ENCODE measurements around the gene VGLL4.
A peak's percentile ranks its signal among the peaks of the same experiment; 100 is the strongest.
"Not testable (repeated sequence)": the region's sequence is repeated elsewhere in the genome, so short reads cannot be mapped to it uniquely, and the experiment has no call there.

The VGLL4 gene

GRCh38 chr3:11529281-11529680 is 114.4 kb downstream of the VGLL4 start:
- no peak for DNase-seq (ENCODE audit: low spot score)

- DNase-seq (ENCODE audit: low spot score) = not testable (repeated sequence)
Observed at GRCh38 chr3:11526121-11526520, 117.6 kb downstream of the VGLL4 start.

GRCh38 chr3:11523572-11524101 is 120.1 kb downstream of the VGLL4 start:
- DNase-seq (ENCODE audit: low spot score) = no peak

- no peak for DNase-seq (ENCODE audit: low spot score)
Observed at GRCh38 chr3:11522953-11523571, 120.7 kb downstream of the VGLL4 start.

GRCh38 chr3:11522398-11522715 is 121.4 kb downstream of the VGLL4 start:
- no peak for DNase-seq (ENCODE audit: low spot score)

- DNase-seq (ENCODE audit: low spot score) = no peak
Observed at GRCh38 chr3:11521167-11521566, 122.5 kb downstream of the VGLL4 start.

GRCh38 chr3:11517601-11518000 is 126.1 kb downstream of the VGLL4 start:
- DNase-seq (ENCODE audit: low spot score) = no peak

GRCh38 chr3:11514191-11514821 is 129.4 kb downstream of the VGLL4 start:
- DNase-seq (ENCODE audit: low spot score) = no peak

- DNase-seq (ENCODE audit: low spot score) = no peak
Observed at GRCh38 chr3:11513817-11514135, 129.9 kb downstream of the VGLL4 start.

- not testable (repeated sequence) for DNase-seq (ENCODE audit: low spot score)
Observed at GRCh38 chr3:11513125-11513816, 130.4 kb downstream of the VGLL4 start.

GRCh38 chr3:11511606-11512005 is 132.1 kb downstream of the VGLL4 start:
- not testable (repeated sequence) for DNase-seq (ENCODE audit: low spot score)

- no peak for DNase-seq (ENCODE audit: low spot score)
Observed at GRCh38 chr3:11510356-11510755, 133.4 kb downstream of the VGLL4 start.

- DNase-seq (ENCODE audit: low spot score) = no peak
Observed at GRCh38 chr3:11510001-11510340, 133.7 kb downstream of the VGLL4 start.

- no peak for DNase-seq (ENCODE audit: low spot score)
Observed at GRCh38 chr3:11509173-11510000, 134.3 kb downstream of the VGLL4 start.

GRCh38 chr3:11508346-11509172 is 135.2 kb downstream of the VGLL4 start:
- DNase-seq (ENCODE audit: low spot score) = no peak

- DNase-seq (ENCODE audit: low spot score) = peak; percentile 13
Observed at GRCh38 chr3:11507719-11508118, 136.0 kb downstream of the VGLL4 start.
